ENCODE measurements around the gene CUX1. TPM values are rescaled to one million over a fixed set of nuclear protein-coding genes. Genes with fewer than 3 reads are reported as not detected.

The CUX1 gene
- total RNA-seq, 3 donors from 2014 or later = 85.2 to 167 (median 120) TPM

DNA sequence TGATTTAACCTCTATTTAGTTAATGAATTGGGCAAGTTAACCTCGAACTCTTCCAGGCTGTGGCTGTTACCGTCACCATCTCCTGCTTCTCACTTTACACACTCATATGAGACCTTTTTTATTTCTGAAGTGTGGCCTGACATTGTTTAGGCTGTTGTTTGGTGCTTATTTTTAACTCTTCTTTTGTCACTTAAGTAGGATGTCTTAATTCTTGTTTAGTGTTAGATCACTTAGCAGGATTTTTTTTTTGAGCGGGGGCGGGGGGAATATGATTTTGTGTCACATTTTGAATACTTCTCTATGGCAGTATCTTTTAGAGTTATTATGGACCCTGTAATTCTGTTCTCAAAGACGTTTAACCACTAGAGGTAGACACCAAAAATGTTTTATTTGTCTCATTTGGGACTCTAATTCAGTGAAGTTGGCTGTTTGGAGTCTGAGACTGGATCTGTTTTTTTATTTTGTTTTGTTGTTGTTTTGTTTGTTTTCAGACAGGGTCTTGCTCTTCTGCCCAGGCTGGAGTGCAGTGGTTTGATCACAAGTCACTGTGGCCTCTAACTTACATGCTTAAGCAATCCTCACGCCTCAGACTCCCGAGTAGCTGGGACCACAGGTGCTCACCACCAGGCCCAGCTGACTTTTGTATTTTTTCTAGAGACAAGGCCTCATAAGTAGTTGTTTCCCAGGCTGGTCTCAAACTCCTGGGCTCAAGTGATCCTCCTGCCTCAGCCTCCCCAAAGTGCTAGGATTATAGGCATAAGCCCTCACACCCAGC is 73.5 kb downstream of the CUX1 start:
- DNase-seq (no peak), ATAC-seq (no peak)
- TF ChIP-seq, protein P1, sequence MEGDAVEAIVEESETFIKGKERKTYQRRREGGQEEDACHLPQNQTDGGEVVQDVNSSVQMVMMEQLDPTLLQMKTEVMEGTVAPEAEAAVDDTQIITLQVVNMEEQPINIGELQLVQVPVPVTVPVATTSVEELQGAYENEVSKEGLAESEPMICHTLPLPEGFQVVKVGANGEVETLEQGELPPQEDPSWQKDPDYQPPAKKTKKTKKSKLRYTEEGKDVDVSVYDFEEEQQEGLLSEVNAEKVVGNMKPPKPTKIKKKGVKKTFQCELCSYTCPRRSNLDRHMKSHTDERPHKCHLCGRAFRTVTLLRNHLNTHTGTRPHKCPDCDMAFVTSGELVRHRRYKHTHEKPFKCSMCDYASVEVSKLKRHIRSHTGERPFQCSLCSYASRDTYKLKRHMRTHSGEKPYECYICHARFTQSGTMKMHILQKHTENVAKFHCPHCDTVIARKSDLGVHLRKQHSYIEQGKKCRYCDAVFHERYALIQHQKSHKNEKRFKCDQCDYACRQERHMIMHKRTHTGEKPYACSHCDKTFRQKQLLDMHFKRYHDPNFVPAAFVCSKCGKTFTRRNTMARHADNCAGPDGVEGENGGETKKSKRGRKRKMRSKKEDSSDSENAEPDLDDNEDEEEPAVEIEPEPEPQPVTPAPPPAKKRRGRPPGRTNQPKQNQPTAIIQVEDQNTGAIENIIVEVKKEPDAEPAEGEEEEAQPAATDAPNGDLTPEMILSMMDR (IDR thresholded peaks at IDR 0.05) = no peak
- H3K9me3 ChIP-seq = no peaks in the 10 kb centered on the region
- H3K36me3 ChIP-seq (ENCODE audit: low read depth) = no peaks in the 10 kb centered on the region
- intact Hi-C loops (cut with DNase I, micrococcal nuclease) = no loop called here
- H3K4me3 ChIP-seq = no peak overlapping the region
- H3K4me1 ChIP-seq (ENCODE audit: low read depth) = peaks cover 2% of the 10 kb centered on the region

DNA sequence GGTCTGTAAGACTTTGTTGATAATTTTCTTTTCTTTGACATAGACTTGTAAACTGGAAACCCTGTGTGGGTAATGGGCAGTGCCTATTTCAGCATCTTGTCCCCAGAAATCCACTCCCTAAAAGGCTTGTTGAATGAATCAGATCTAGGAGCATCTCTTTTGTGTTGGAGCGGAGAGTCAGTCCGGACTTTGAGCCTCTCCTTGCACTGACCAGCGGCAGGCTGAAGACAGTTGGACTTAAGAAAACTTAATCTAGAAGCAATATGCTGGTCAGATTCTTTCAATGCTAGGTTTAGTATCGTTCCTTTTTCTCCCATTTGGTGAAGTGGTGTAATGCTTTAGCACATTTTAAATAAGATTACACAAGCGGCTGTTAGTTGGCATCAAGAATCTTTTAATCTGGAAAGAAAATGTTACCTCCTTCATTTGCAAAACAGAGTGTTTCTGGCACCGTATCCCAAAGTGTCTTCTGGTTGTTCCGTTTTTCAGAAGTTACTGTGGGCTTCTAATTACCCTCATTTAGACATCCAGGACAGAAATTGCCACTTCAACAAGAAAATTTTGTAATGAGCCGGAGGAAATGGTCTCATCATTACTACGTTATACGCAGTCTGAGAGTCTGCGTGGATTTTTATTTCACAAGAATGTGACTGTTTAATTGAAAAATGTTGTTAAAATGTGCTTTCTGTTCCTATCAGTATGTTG is 74.7 kb downstream of the CUX1 start:
- Histone ChIP-seq H3K4me3 (no peak overlapping the region), H3K36me3 (ENCODE audit: low read depth) (no peaks in the 10 kb centered on the region), H3K4me1 (ENCODE audit: low read depth) (no peaks in the 10 kb centered on the region), H3K9me3 (no peaks in the 10 kb centered on the region)
- TF ChIP-seq, protein P1 (IDR thresholded peaks at IDR 0.05) = no peak
- DNase-seq (no peak), ATAC-seq (peak; percentile 36)
- intact Hi-C loops (cut with DNase I, micrococcal nuclease) = no loop called here

DNA sequence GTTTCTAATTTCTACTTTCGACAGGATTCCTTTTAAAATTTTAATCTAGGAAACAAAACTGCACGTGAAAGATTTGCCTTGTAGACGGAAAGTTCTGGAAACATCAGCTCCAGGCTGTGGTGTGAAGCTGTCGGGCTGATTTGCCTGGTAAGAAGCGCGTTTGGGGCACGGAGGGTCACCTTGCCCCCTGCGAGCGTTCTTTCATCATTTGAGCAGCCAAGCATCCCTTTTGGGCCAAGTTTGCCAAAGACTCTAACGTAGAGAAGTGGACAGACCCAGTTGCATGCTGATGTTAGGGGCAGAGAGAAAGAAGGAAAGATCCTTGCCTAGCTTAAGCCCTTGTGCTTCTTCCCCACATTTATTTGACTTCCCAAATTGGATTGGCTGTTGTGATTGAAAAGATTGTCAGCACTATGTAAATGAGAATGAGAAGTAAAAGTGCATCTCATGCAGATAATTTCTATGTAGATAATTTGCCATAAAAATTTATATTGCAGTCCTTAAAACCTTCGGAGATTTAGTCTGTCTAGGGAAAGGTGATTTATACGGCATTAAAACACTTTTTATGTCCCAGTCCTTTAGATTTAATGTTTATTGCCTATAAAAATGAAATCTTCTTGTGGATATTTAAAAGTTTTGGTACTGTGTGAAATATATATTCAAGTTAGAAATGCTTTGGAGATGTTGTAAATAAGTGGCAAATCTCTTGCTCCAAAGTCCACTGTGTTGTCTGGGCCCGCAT is 76.1 kb downstream of the CUX1 start:
- Histone ChIP-seq H3K9me3 (no peaks in the 10 kb centered on the region), H3K4me1 (ENCODE audit: low read depth) (no peaks in the 10 kb centered on the region), H3K36me3 (ENCODE audit: low read depth) (no peaks in the 10 kb centered on the region), H3K4me3 (no peak overlapping the region)
- ATAC-seq = no peak
- no peak for DNase-seq
- TF ChIP-seq, protein P1 (IDR thresholded peaks at IDR 0.05) = no peak
- intact Hi-C loops (cut with DNase I, micrococcal nuclease) = no loop called here

DNA sequence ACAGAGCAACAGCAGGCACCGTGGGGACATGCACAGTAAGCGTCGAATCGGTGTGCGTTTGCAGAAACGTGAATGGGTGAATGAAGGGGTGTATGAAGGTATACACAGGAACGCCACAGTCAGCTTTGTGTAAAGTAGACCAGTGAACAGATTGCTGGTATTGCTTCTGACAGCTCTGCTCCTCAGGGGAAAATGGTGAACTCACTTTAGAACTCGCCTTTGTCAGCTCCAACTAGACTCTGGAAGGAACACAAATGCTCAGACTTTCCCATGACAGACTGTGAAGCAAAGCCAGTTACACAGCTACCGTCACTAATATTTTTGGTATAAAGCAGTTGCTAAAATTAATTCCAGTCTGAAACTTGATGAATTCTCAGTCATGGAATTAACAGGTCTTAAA is 78.9 kb downstream of the CUX1 start:
- intact Hi-C loops (cut with DNase I, micrococcal nuclease) = no loop called here
- DNase-seq (no peak), ATAC-seq (no peak)
- no peaks in the 10 kb centered on the region for H3K36me3 ChIP-seq (ENCODE audit: low read depth)
- H3K9me3 ChIP-seq = no peaks in the 10 kb centered on the region
- no peaks in the 10 kb centered on the region for H3K4me1 ChIP-seq (ENCODE audit: low read depth)
- no peak overlapping the region for H3K4me3 ChIP-seq
- TF ChIP-seq, protein P1 (IDR thresholded peaks at IDR 0.05) = no peak

DNA sequence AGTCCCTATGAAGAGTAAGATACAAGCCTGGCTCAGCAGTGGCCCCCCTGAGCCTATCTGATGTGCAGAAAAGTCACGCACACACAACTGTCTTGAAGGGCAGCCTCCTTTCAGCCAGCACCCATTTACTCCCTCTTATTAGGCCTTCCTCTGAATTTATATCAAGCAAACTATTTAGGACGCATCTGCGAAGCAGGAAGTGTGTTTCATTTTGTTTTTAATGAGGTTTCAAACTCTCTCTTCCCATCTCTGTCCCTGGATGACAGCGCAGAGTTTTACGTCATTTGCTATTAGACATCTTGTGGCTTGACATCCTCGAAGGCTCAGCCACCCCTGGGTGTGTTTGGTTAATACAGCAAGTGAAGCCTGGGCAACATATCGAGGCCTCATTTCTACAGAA is 79.5 kb downstream of the CUX1 start:
- intact Hi-C loops (cut with DNase I, micrococcal nuclease) = no loop called here
- no peak for ATAC-seq
- TF ChIP-seq, protein P1 (IDR thresholded peaks at IDR 0.05) = no peak
- Histone ChIP-seq H3K36me3 (ENCODE audit: low read depth) (no peaks in the 10 kb centered on the region), H3K9me3 (no peaks in the 10 kb centered on the region), H3K4me3 (no peak overlapping the region), H3K4me1 (ENCODE audit: low read depth) (no peaks in the 10 kb centered on the region)
- DNase-seq = no peak

Measured in mucosa of descending colon (tissue), 3 donors.